ENCODE measurements around the gene AVL9. TPM values are rescaled to one million over a fixed set of nuclear protein-coding genes. Genes with fewer than 3 reads are reported as not detected.

Gene AVL9
- total RNA-seq, 1 donor from 2014 or later = 49.1 TPM

DNA sequence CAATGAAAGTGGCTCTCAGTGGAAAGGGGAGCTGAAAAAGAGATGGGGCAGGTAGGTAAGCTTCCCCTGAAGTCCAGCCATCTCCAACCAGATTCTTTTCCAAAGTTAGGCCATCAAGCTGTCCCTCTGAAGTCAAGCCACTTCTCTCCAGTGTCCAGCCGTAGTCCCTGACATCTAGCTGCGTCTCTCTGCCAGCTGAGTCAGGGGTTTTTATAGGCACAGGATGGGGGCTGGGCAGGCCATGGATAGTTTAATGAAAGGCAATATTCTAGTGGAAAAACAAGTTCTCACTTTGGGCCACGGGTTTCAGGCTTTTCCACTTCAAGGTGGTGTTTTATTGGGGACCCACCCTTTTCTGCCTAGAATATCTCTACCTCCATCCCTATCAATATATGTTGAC, 36.8 kb downstream of the AVL9 start:
- Mint-ChIP-seq H3K27ac (no peak overlapping the region), H3K36me3 (ENCODE audit: low read depth) (peaks cover 17% of the 10 kb centered on the region), H3K27me3 (no peaks in the 10 kb centered on the region), H3K4me1 (peaks cover 5% of the 10 kb centered on the region), H3K9me3 (no peaks in the 10 kb centered on the region), H3K4me3 (no peak overlapping the region)
- no peak for DNase-seq
- intact Hi-C loops (cut with micrococcal nuclease) = loop anchor here (5.0 kb wide), 1 partner anchor 35 kb away; the partner anchor contains the start of gene AVL9

DNA sequence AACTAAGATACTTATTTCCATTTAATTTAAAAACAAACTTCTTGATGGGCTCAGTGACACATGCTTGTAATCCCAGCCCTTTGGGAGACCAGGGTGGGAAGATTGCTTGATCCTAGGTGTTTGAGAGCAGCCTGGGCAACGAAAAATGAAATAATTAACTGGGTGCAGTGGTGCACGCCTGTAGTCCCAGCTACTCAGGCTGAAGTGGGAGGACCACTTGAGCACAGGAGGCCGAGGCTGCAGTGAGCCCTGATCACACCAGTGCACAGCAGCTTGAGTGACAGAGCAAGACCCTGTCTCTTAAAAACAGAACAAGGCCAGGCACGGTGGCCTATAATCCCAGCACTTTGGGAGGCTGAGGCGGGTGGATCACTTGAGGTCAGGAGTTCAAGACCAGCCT, 37.4 kb downstream of the AVL9 start:
- H3K4me1 Mint-ChIP-seq = peaks cover 4% of the 10 kb centered on the region
- intact Hi-C loops (cut with micrococcal nuclease) = loop anchor here (5.0 kb wide), 1 partner anchor 35 kb away; the partner anchor contains the start of gene AVL9
- H3K27me3 Mint-ChIP-seq = no peaks in the 10 kb centered on the region

DNA sequence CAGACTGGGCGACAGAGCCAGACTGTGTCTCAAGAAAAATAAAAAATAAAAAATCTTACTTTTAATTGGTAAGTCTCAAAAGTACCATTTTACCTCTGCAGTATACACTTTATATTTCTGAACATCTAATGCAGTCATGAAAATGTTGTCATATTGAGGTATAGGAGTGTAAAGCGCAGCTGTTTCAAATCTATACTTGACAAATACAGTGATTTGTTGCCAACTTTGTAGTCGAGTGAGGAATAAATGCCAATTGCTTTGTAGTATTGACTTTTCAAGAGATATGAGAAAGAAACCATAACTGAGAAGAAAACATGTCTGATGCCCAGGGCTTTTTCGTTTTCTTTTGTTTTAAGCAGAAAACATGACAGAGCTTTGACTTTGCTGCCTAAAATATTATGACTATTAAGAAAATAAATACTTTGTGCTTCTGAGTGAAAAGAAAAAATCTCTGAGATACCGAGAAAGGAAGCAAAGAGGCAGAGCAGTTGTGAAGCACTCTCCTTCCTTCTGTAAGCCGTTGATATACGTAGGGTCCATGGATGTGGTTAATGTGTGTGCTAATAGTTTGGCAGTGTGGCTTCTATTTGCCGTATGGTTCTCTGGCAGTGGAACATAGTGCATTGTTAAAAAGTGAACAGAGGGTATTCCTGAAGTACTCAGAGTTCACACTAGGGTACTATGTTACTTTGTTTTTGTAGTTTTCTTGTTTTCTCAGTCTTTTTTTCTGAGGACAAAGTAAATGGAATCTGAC, 38.2 kb downstream of the AVL9 start:
- H3K4me3 Mint-ChIP-seq = no peak overlapping the region
- peaks cover 14% of the 10 kb centered on the region for H3K36me3 Mint-ChIP-seq (ENCODE audit: low read depth)
- no peaks in the 10 kb centered on the region for H3K27me3 Mint-ChIP-seq
- no peak for DNase-seq
- intact Hi-C loops (cut with micrococcal nuclease) = loop anchor here (5.0 kb wide), 1 partner anchor 36 kb away; the partner anchor contains the start of gene AVL9
- no peak overlapping the region for H3K27ac Mint-ChIP-seq
- no peaks in the 10 kb centered on the region for H3K9me3 Mint-ChIP-seq
- peaks cover 2% of the 10 kb centered on the region for H3K4me1 Mint-ChIP-seq

More for the DNA sequence above, 37.4 kb downstream of the AVL9 start:
- H3K27ac Mint-ChIP-seq = no peak overlapping the region
- H3K4me3 Mint-ChIP-seq = no peak overlapping the region
- H3K9me3 Mint-ChIP-seq = no peaks in the 10 kb centered on the region
- peaks cover 16% of the 10 kb centered on the region for H3K36me3 Mint-ChIP-seq (ENCODE audit: low read depth)
- no peak for DNase-seq

DNA sequence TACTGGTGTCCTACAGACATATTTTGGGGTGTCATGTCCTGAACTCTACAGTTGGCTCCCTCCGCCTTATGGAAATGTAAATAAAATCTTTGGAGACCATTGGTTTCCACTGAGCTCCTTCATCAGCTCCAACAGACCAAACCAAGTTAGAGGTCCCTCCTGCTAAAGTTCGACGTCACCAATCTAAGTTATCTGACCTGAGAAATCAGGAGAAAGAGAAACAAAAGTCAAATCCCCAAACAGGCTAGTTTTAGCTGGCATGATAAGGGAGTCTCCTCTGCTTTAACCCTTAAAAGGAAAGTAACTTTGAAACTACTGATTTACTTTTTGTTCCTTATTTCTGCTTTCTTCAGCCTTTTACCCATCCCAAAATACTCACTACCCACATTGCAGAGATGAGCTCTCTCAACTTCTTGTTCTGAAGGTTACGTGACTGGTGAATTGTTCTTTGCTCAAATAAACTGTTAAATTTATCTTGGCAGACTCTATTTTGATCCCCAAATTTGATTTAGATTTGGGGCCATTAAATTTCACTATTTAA, 39.9 kb downstream of the AVL9 start:
- Mint-ChIP-seq H3K4me1 (peaks cover 3% of the 10 kb centered on the region), H3K36me3 (ENCODE audit: low read depth) (peaks cover 16% of the 10 kb centered on the region), H3K4me3 (no peak overlapping the region), H3K27ac (no peak overlapping the region), H3K27me3 (no peaks in the 10 kb centered on the region), H3K9me3 (no peaks in the 10 kb centered on the region)
- intact Hi-C loops (cut with micrococcal nuclease) = no loop called here
- DNase-seq = no peak

- peaks cover 3% of the 10 kb centered on the region for H3K4me1 Mint-ChIP-seq
- H3K27ac Mint-ChIP-seq = no peak overlapping the region
- H3K4me3 Mint-ChIP-seq = no peak overlapping the region
- no peaks in the 10 kb centered on the region for H3K9me3 Mint-ChIP-seq
- peaks cover 16% of the 10 kb centered on the region for H3K36me3 Mint-ChIP-seq (ENCODE audit: low read depth)
- intact Hi-C loops (cut with micrococcal nuclease) = no loop called here
- H3K27me3 Mint-ChIP-seq = no peaks in the 10 kb centered on the region
- DNase-seq = no peak
Observed at GRCh38 chr7:32536016-32536415, 40.7 kb downstream of the AVL9 start.

GRCh38 chr7:32536585-32536984, 41.3 kb downstream of the AVL9 start:
- Mint-ChIP-seq H3K9me3 (no peaks in the 10 kb centered on the region), H3K27me3 (no peaks in the 10 kb centered on the region), H3K4me1 (peaks cover 3% of the 10 kb centered on the region), H3K36me3 (ENCODE audit: low read depth) (peaks cover 16% of the 10 kb centered on the region), H3K27ac (no peak overlapping the region), H3K4me3 (no peak overlapping the region)
- intact Hi-C loops (cut with micrococcal nuclease) = no loop called here
- no peak for DNase-seq

GRCh38 chr7:32537760-32538159, 42.5 kb downstream of the AVL9 start:
- peaks cover 13% of the 10 kb centered on the region for H3K36me3 Mint-ChIP-seq (ENCODE audit: low read depth)
- H3K27me3 Mint-ChIP-seq = no peaks in the 10 kb centered on the region
- no peak overlapping the region for H3K27ac Mint-ChIP-seq
- no peaks in the 10 kb centered on the region for H3K9me3 Mint-ChIP-seq
- H3K4me3 Mint-ChIP-seq = no peak overlapping the region
- DNase-seq = no peak
- intact Hi-C loops (cut with micrococcal nuclease) = no loop called here
- peaks cover 3% of the 10 kb centered on the region for H3K4me1 Mint-ChIP-seq

GRCh38 chr7:32539366-32539765, 44.1 kb downstream of the AVL9 start:
- no peak for DNase-seq
- Mint-ChIP-seq H3K27me3 (no peaks in the 10 kb centered on the region), H3K9me3 (no peaks in the 10 kb centered on the region), H3K4me3 (no peak overlapping the region), H3K36me3 (ENCODE audit: low read depth) (peaks cover 18% of the 10 kb centered on the region), H3K4me1 (peaks cover 6% of the 10 kb centered on the region), H3K27ac (no peak overlapping the region)
- intact Hi-C loops (cut with micrococcal nuclease) = no loop called here

GRCh38 chr7:32539919-32540531, 44.7 kb downstream of the AVL9 start:
- no peak overlapping the region for H3K27ac Mint-ChIP-seq
- peaks cover 18% of the 10 kb centered on the region for H3K36me3 Mint-ChIP-seq (ENCODE audit: low read depth)
- intact Hi-C loops (cut with micrococcal nuclease) = no loop called here

GRCh38 chr7:32542595-32542994, 47.3 kb downstream of the AVL9 start:
- Mint-ChIP-seq H3K27me3 (no peaks in the 10 kb centered on the region), H3K4me3 (no peak overlapping the region), H3K9me3 (no peaks in the 10 kb centered on the region), H3K36me3 (ENCODE audit: low read depth) (peaks cover 31% of the 10 kb centered on the region), H3K4me1 (peaks cover 6% of the 10 kb centered on the region), H3K27ac (no peak overlapping the region)
- intact Hi-C loops (cut with micrococcal nuclease) = no loop called here
- DNase-seq = no peak

More at GRCh38 chr7:32539919-32540531, 44.7 kb downstream of the AVL9 start:
- H3K27me3 Mint-ChIP-seq = no peaks in the 10 kb centered on the region
- H3K4me3 Mint-ChIP-seq = no peak overlapping the region
- peaks cover 6% of the 10 kb centered on the region for H3K4me1 Mint-ChIP-seq
- DNase-seq = no peak
- no peaks in the 10 kb centered on the region for H3K9me3 Mint-ChIP-seq

- no peak overlapping the region for H3K27ac Mint-ChIP-seq
- peaks cover 9% of the 10 kb centered on the region for H3K4me1 Mint-ChIP-seq
- no peaks in the 10 kb centered on the region for H3K27me3 Mint-ChIP-seq
- peaks cover 47% of the 10 kb centered on the region for H3K36me3 Mint-ChIP-seq (ENCODE audit: low read depth)
- intact Hi-C loops (cut with micrococcal nuclease) = no loop called here
- no peaks in the 10 kb centered on the region for H3K9me3 Mint-ChIP-seq
- no peak overlapping the region for H3K4me3 Mint-ChIP-seq
- no peak for DNase-seq
Observed at GRCh38 chr7:32559480-32559879, 64.2 kb downstream of the AVL9 start.

DNA sequence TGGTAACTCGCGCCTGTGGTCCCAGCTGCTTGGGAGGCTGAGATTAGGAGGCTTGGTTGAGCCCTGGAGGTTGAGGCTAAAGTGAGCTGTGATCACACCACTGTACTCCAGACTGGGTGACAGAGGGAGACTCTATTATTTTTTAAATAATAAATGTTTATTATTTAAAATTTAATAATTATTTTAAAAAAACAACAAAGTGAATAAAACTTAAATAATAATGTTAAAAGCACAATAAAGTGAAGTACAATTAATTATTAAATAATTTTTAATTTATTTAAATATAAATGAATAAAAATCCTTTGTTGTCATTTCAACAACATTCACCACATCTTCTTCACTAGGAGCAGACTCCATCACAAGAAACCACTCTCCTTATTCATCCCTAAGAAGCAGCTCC, 64.8 kb downstream of the AVL9 start:
- Mint-ChIP-seq H3K9me3 (no peaks in the 10 kb centered on the region), H3K4me1 (peaks cover 11% of the 10 kb centered on the region), H3K4me3 (no peak overlapping the region), H3K27ac (no peak overlapping the region), H3K27me3 (no peaks in the 10 kb centered on the region), H3K36me3 (ENCODE audit: low read depth) (peaks cover 44% of the 10 kb centered on the region)
- intact Hi-C loops (cut with micrococcal nuclease) = no loop called here
- no peak for DNase-seq

GRCh38 chr7:32561613-32562012, 66.3 kb downstream of the AVL9 start:
- Mint-ChIP-seq H3K9me3 (no peaks in the 10 kb centered on the region), H3K4me3 (no peak overlapping the region), H3K27ac (no peak overlapping the region), H3K4me1 (peaks cover 11% of the 10 kb centered on the region), H3K36me3 (ENCODE audit: low read depth) (peaks cover 42% of the 10 kb centered on the region), H3K27me3 (no peaks in the 10 kb centered on the region)
- intact Hi-C loops (cut with micrococcal nuclease) = no loop called here
- DNase-seq = no peak

GRCh38 chr7:32564542-32564941, 69.3 kb downstream of the AVL9 start:
- Mint-ChIP-seq H3K27ac (no peak overlapping the region), H3K9me3 (no peaks in the 10 kb centered on the region), H3K4me3 (no peak overlapping the region), H3K4me1 (peaks cover 11% of the 10 kb centered on the region), H3K27me3 (no peaks in the 10 kb centered on the region), H3K36me3 (ENCODE audit: low read depth) (peaks cover 31% of the 10 kb centered on the region)
- no peak for DNase-seq
- intact Hi-C loops (cut with micrococcal nuclease) = no loop called here

Data from activated CD4-positive, alpha-beta T cell treated with anti-CD3 and anti-CD28 coated beads, Interleukin-2, amount 10 ng/mL, durations not matched to agents 24 days and 14 days (primary cell).